ENCODE data around the gene GRID1. TPM values are rescaled to one million over a fixed set of nuclear protein-coding genes. Genes with fewer than 3 reads are reported as not detected.

GRID1 gene
- polyA plus RNA-seq, 1 of the 3 experiments (the other 2 are of a cell fraction) = 0.13 TPM

- no peaks in the 10 kb centered on the region for H3K9me2 ChIP-seq
- no peak overlapping the region for H3K27ac ChIP-seq (ENCODE audit: low read depth in 2 of 2, low read length in 1 of 2)
- H2AFZ ChIP-seq (ENCODE audit: low read depth) = no peak overlapping the region
- POLR2A ChIA-PET = no interaction called here
- WGBS (ENCODE audit: low lambda C conversion rate) = 27% methylated on average over 5 of the region's 5 CpGs
- H3K79me2 ChIP-seq (ENCODE audit: insufficient read depth) = no peaks in the 10 kb centered on the region
- peaks cover 23% of the 10 kb centered on the region for H3K27me3 ChIP-seq (ENCODE audit: insufficient read depth)
- no peak overlapping the region for H3K4me3 ChIP-seq (ENCODE audit: low read depth in 2 of 2, low read length in 1 of 2)
- no peak for DNase-seq
- H3K36me3 ChIP-seq (replicated peaks in 1 of 2; ENCODE audit: control insufficient read depth in 1 of 2, insufficient read depth in 2 of 2, low read length in 1 of 2) = no peaks in the 10 kb centered on the region
- H3F3A ChIP-seq (replicated peaks; ENCODE audit: insufficient read depth) = no peaks in the 10 kb centered on the region
- H3K9ac ChIP-seq = no peak overlapping the region
- no peak for TF ChIP-seq NFIC (IDR thresholded peaks at IDR 0.05; ENCODE audit: borderline replicate concordance)
- no peak for TF ChIP-seq SMC3 (IDR thresholded peaks at IDR 0.05; ENCODE audit: low read depth, low read length)
- no peak for TF ChIP-seq CTCF (IDR thresholded peaks at IDR 0.05)
- TF ChIP-seq SIN3A (IDR thresholded peaks at IDR 0.05; ENCODE audit: borderline replicate concordance, low read depth, low read length) = no peak
- no peak for TF ChIP-seq TAF1 (IDR thresholded peaks at IDR 0.05; ENCODE audit: borderline replicate concordance, low read depth, low read length)
- no peak for TF ChIP-seq ELF1 (IDR thresholded peaks at IDR 0.05)
- TF ChIP-seq, protein P1, sequence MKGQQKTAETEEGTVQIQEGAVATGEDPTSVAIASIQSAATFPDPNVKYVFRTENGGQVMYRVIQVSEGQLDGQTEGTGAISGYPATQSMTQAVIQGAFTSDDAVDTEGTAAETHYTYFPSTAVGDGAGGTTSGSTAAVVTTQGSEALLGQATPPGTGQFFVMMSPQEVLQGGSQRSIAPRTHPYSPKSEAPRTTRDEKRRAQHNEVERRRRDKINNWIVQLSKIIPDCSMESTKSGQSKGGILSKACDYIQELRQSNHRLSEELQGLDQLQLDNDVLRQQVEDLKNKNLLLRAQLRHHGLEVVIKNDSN (IDR thresholded peaks at IDR 0.05; ENCODE audit: borderline replicate concordance, low read depth) = no peak
- TF ChIP-seq USF2 (IDR thresholded peaks at IDR 0.05; ENCODE audit: borderline replicate concordance, low read depth, low read length) = no peak
- no peak overlapping the region for H3K4me2 ChIP-seq
- no peaks in the 10 kb centered on the region; a peak in 1 of 4 replicates for H3K4me1 ChIP-seq (ENCODE audit: control insufficient read depth in 1 of 2, insufficient read depth in 2 of 2, low read depth in 1 of 2, low read length in 1 of 2)
- CTCF ChIA-PET = interaction anchor here (1.0 to 4.4 kb wide), 2 partner anchors 24 to 119 kb away, joined by 3 to 25 read pairs; no protein-coding TSS in a partner anchor
- H4K20me1 ChIP-seq (ENCODE audit: insufficient read depth) = no peaks in the 10 kb centered on the region
- H3K9me3 ChIP-seq = no peaks in the 10 kb centered on the region
Measured at GRCh38 chr10:86372784-86373239, 6.2 kb upstream of the GRID1 start.

DNA sequence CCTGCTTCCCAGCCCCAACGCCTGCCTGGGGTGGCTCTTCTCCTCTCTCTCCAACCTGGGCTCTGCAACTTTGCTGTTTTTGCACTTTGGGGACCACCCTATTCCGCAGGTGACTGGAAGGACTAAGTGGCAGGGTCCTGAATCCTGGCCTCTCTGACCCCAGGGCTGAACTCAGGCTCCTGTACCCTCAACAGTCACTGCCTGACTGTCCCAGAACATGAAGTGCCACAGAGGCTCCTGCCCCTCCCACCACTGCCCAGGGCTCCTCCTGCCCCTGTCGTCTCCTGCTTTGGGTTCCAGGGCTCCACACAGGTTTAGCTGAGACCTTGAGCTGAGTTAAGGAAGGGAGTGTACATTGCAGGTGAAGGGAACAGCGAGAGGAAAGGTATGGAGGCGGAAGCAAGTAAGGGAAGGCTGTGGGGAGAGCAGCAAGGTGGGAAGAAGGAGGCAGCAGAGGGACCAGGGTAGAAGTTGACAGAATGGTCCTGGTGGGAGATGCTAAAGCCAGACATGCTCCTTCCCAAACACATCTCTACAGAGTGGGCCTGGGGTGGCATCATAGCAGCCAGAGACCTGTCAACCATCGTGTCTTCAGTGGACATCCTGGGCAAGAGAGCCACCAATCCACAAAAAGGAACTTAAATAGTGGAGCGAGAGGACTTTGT lies 5.7 kb upstream of the GRID1 start:
- no peak overlapping the region for H3K4me3 ChIP-seq (ENCODE audit: low read depth in 2 of 2, low read length in 1 of 2)
- no peaks in the 10 kb centered on the region for H3K79me2 ChIP-seq (ENCODE audit: insufficient read depth)
- no peaks in the 10 kb centered on the region; a peak in 1 of 4 replicates for H3K4me1 ChIP-seq (ENCODE audit: control insufficient read depth in 1 of 2, insufficient read depth in 2 of 2, low read depth in 1 of 2, low read length in 1 of 2)
- no peak overlapping the region for H3K9ac ChIP-seq
- no peak overlapping the region for H2AFZ ChIP-seq (ENCODE audit: low read depth)
- H4K20me1 ChIP-seq (ENCODE audit: insufficient read depth) = no peaks in the 10 kb centered on the region
- H3K27me3 ChIP-seq (ENCODE audit: insufficient read depth) = peaks cover 29% of the 10 kb centered on the region
- H3K9me3 ChIP-seq = no peaks in the 10 kb centered on the region
- no peak overlapping the region for H3K27ac ChIP-seq (ENCODE audit: low read depth in 2 of 2, low read length in 1 of 2)
- no peak overlapping the region for H3K4me2 ChIP-seq
- H3K36me3 ChIP-seq (replicated peaks in 1 of 2; ENCODE audit: control insufficient read depth in 1 of 2, insufficient read depth in 2 of 2, low read length in 1 of 2) = no peaks in the 10 kb centered on the region
- ChIA-PET POLR2A (no interaction called here), CTCF (interaction anchor here (0.7 to 4.4 kb wide), 8 partner anchors 23 to 1590 kb away, joined by 3 to 25 read pairs (median 4); no protein-coding TSS in a partner anchor)
- 27% methylated on average over 6 of the region's 7 CpGs for WGBS (ENCODE audit: low lambda C conversion rate)
- no peaks in the 10 kb centered on the region for H3K9me2 ChIP-seq
- H3F3A ChIP-seq (replicated peaks; ENCODE audit: insufficient read depth) = no peaks in the 10 kb centered on the region
- DNase-seq = no peak
- TF ChIP-seq TAF1 (IDR thresholded peaks at IDR 0.05; ENCODE audit: borderline replicate concordance, low read depth, low read length) = no peak
- no peak for TF ChIP-seq POLR2AphosphoS5 (IDR thresholded peaks at IDR 0.05; ENCODE audit: low read depth, low read length)
- TF ChIP-seq, protein P2, sequence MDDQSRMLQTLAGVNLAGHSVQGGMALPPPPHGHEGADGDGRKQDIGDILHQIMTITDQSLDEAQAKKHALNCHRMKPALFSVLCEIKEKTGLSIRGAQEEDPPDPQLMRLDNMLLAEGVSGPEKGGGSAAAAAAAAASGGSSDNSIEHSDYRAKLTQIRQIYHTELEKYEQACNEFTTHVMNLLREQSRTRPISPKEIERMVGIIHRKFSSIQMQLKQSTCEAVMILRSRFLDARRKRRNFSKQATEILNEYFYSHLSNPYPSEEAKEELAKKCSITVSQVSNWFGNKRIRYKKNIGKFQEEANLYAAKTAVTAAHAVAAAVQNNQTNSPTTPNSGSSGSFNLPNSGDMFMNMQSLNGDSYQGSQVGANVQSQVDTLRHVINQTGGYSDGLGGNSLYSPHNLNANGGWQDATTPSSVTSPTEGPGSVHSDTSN (IDR thresholded peaks at IDR 0.05) = no peak
- TF ChIP-seq USF2 (IDR thresholded peaks at IDR 0.05; ENCODE audit: borderline replicate concordance, low read depth, low read length) = no peak
- no peak for TF ChIP-seq RXRA (IDR thresholded peaks at IDR 0.05; ENCODE audit: borderline replicate concordance, low read depth)
- TF ChIP-seq TEAD4 (IDR thresholded peaks at IDR 0.05; ENCODE audit: borderline replicate concordance, insufficient read depth) = no peak
- no peak for TF ChIP-seq SMC3 (IDR thresholded peaks at IDR 0.05; ENCODE audit: low read depth, low read length)
- no peak for TF ChIP-seq MXI1 (IDR thresholded peaks at IDR 0.05; ENCODE audit: low read depth, low read length)
- no peak for TF ChIP-seq CHD2 (IDR thresholded peaks at IDR 0.05; ENCODE audit: low read length, partially characterized antibody)
- TF ChIP-seq RFX5 (IDR thresholded peaks at IDR 0.05; ENCODE audit: low read length) = no peak
- TF ChIP-seq, protein P1 (IDR thresholded peaks at IDR 0.05; ENCODE audit: borderline replicate concordance, low read depth) = no peak
- TF ChIP-seq MAX (IDR thresholded peaks at IDR 0.05; ENCODE audit: low read depth) = no peak
- TF ChIP-seq, protein P3, sequence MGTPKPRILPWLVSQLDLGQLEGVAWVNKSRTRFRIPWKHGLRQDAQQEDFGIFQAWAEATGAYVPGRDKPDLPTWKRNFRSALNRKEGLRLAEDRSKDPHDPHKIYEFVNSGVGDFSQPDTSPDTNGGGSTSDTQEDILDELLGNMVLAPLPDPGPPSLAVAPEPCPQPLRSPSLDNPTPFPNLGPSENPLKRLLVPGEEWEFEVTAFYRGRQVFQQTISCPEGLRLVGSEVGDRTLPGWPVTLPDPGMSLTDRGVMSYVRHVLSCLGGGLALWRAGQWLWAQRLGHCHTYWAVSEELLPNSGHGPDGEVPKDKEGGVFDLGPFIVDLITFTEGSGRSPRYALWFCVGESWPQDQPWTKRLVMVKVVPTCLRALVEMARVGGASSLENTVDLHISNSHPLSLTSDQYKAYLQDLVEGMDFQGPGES (IDR thresholded peaks at IDR 0.05; ENCODE audit: low read depth, low read length) = no peak
